GM10248 (cell line): Measurements from ENCODE around the gene ROBO1.
A peak's percentile ranks its signal among the peaks of the same experiment; 100 is the strongest.

Experiments
- CTCF ChIA-PET: fragments of 300-600 bp; sonication (Branson Sonifier 250); formaldehyde crosslinking; extraction: SDS; loops from one replicate; lab custom pipeline; 2021; ENCODE audit warnings: antibody characterized with exemption; lab: Yijun Ruan, JAX
- POLR2A ChIA-PET: fragments of 350-650 bp; sonication (Branson Sonifier 250); formaldehyde crosslinking; extraction: SDS; loops from one replicate; lab custom pipeline; 2020; ENCODE audit warnings: antibody characterized with exemption; lab: Yijun Ruan, JAX
- DNase-seq: peaks from one replicate; pipeline ENCODE4 v3.0.0; 2012; ENCODE audit errors: extremely low spot score
- TF ChIP-seq, protein P1 (sequence below): IDR thresholded peaks from 2 replicates; pipeline ENCODE4 v1.5.1; 2012; ENCODE audit warnings: mild to moderate bottlenecking, low read depth; ENCODE audit errors: extremely low read depth, missing control alignments, control extremely low read depth

The ROBO1 gene

DNA sequence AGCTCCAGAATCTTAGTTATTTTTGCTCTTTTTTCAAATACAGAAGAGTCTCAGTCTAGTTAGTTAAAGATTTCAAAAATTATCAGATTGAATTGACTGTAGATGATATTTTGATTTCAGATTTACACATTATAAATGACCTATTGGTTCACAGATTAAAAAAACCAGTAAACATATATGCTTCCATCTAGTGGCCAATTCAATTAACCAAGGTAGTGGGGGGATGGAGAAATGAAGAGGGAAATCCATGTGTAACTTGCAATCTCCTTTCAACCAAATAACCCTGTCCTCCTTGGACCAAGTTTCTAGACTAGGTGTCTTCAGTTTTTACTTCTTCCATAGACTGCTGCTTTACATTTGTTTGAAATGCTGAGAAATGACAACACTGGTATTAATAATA lies 789.8 kb downstream of the ROBO1 start:
- CTCF ChIA-PET = no interaction called here
- POLR2A ChIA-PET = no interaction called here
- DNase-seq = no peak
- TF ChIP-seq, protein P1, sequence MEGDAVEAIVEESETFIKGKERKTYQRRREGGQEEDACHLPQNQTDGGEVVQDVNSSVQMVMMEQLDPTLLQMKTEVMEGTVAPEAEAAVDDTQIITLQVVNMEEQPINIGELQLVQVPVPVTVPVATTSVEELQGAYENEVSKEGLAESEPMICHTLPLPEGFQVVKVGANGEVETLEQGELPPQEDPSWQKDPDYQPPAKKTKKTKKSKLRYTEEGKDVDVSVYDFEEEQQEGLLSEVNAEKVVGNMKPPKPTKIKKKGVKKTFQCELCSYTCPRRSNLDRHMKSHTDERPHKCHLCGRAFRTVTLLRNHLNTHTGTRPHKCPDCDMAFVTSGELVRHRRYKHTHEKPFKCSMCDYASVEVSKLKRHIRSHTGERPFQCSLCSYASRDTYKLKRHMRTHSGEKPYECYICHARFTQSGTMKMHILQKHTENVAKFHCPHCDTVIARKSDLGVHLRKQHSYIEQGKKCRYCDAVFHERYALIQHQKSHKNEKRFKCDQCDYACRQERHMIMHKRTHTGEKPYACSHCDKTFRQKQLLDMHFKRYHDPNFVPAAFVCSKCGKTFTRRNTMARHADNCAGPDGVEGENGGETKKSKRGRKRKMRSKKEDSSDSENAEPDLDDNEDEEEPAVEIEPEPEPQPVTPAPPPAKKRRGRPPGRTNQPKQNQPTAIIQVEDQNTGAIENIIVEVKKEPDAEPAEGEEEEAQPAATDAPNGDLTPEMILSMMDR = peak; percentile 20

DNA sequence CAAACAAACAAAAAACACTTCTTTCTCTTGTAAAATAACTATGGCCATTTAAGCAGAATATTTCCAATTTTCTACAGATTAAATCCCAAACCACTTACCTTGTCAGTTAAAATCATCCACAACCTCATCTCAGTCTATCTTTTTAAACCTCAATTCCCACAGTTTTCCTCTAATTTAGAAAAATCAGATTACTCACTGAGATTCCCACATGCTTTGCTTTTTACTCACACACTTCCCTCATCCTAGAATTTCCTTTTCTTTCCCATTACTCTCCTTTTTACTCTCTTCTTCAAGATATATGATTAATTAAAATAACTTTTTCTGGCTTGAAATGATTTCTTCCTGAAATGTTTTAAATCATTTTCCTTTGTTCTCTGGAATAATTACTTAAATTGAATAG lies 790.7 kb downstream of the ROBO1 start:
- TF ChIP-seq, protein P1 = no peak
- ChIA-PET CTCF (no interaction called here), POLR2A (no interaction called here)
- DNase-seq = no peak

DNA sequence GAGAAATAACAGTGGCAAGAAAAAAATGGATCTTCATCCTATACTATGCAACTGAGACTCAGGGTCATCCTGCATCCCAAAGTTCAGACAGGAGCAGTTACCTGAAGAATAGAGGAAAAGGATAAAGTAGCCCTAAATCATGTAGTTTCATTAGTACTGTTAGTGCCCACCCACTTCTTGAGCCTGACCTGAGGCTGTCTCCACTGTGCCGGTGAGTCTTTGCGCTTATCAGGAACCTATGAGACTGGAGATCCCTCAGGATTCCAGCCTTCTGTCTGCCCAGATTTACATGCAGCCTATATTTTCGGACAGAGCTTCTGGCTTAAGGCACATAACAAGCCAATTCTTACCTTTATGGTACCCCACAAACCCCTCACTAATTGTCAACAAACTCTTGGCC lies 791.6 kb downstream of the ROBO1 start:
- TF ChIP-seq, protein P1 = no peak
- ChIA-PET POLR2A (no interaction called here), CTCF (no interaction called here)
- no peak for DNase-seq

DNA sequence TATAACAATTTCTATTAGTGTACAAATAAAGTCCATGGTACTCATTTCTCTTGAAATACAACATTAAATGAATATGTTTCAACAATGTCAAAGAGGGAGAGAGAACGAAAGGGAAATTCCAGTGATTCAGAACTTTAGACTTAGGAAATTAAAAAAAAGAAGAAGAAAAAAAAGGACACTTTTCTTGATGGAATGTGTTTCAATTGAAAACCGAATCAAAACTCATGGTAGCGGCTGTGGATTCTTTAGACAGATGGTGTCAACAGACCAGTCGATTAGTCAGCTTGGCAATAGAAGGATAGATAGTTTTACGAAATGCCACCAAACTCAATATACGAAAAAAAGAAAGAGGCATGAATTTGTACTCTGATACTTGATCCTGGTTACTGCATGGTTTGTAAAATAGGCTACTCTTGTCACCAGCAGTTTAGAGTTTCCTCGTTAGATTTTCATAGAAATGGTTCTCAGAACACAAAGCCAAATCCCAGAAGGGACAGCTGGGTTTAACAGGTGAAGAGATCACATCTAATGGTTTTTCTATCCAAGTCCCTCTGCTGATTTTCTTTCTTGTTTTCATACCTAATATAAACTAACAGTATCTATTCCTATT lies 793.5 kb downstream of the ROBO1 start:
- CTCF ChIA-PET = interaction anchor here (1.1 kb wide), 2 partner anchors 8 to 11 kb away, joined by 5 read pairs; no protein-coding TSS in a partner anchor
- DNase-seq = no peak
- TF ChIP-seq, protein P1 = no peak
- POLR2A ChIA-PET = no interaction called here

DNA sequence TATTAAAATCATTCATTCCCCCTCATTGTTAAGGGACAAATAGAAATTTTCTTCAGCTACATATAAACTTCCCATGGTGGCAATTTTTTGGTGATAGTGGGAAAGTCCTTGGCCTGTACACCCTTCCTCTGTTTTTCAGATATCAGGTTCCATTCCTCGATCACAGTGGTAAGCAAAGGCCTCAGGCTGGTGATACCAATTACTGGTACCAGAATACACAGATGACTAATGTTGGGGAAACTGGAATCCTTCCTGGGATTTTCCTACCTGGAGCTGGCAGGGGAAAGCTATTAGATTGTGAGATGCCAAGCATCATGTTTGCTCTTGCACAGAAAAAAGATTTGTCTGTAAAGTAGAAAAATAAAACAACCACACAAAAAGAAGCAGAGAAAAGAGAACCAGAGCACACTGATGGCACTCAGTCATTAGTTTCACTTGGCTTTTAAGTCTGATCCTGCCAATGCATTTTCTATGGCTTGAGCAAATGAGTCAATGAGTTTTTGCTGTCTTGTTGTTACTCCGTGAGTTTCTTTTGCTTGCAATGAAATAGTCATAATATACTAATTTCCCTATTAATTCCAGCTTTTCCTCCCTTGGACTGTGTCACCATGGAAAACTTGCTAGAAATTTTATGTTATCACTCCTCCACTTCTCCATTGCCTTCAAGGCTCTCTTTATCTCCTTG lies 795.0 kb downstream of the ROBO1 start:
- POLR2A ChIA-PET = no interaction called here
- TF ChIP-seq, protein P1 = no peak
- CTCF ChIA-PET = interaction anchor here (0.9 to 2.5 kb wide), 7 partner anchors 9 to 815 kb away, joined by 3 to 7 read pairs (median 3); no protein-coding TSS in a partner anchor
- no peak for DNase-seq

DNA sequence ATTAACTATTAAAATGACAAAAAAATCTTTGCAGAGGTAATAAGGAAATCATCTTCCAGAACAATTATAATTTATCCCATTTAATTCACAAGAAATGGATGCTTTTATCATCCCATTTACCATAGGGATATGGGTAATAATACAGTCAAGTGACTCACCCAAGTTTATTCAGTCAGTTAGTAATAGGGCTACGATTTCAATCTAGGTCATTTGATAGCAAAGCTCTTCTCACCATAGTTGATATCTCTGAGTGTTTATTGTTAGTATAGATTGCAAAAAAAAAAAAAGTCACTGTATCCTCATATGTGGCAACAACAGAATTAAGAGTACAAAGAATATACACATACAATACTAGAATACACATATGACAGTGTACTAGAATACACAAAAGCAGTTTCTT lies 797.1 kb downstream of the ROBO1 start:
- POLR2A ChIA-PET = no interaction called here
- TF ChIP-seq, protein P1 = no peak
- CTCF ChIA-PET = no interaction called here
- DNase-seq = no peak
